CD4-positive, alpha-beta T cell treated with Interferon alpha-2 for 1 hour (primary cell): ENCODE data around the gene GRAMD2B.
A peak's percentile ranks its signal among the peaks of the same experiment; 100 is the strongest.
"Not testable (repeated sequence)": the region's sequence is repeated elsewhere in the genome, so short reads cannot be mapped to it uniquely, and the experiment has no call there.

Experiments used
- DNase-seq, 2 donors: peaks; one replicate each; pipeline ENCODE4 v3.0.0-alpha.2; 2020 to 2022

The GRAMD2B gene

GRCh38 chr5:126414874-126415502 lies 8.2 kb upstream of the GRAMD2B start:
- no peak for DNase-seq

GRCh38 chr5:126415789-126416188 lies 7.4 kb upstream of the GRAMD2B start:
- DNase-seq: no peak

- no peak for DNase-seq
These were observed 6.8 kb upstream of the GRAMD2B start for GRCh38 chr5:126416266-126416925.

- no peak for DNase-seq
These were observed 6.0 kb upstream of the GRAMD2B start for GRCh38 chr5:126417178-126417577.

- DNase-seq: no peak
These were observed 4.1 kb upstream of the GRAMD2B start for GRCh38 chr5:126419102-126419501.

- no peak for DNase-seq
These were observed 5.2 kb downstream of the GRAMD2B start for GRCh38 chr5:126428421-126428820.

GRCh38 chr5:126430631-126431030 lies 7.4 kb downstream of the GRAMD2B start:
- no peak for DNase-seq

- no peak for DNase-seq
These were observed 10.5 kb downstream of the GRAMD2B start for GRCh38 chr5:126433701-126434100.

GRCh38 chr5:126435261-126435660 lies 12.1 kb downstream of the GRAMD2B start:
- DNase-seq: no peak

- DNase-seq: no peak
These were observed 12.5 kb downstream of the GRAMD2B start for GRCh38 chr5:126435714-126436113.

- DNase-seq: no peak
These were observed 14.5 kb downstream of the GRAMD2B start for GRCh38 chr5:126437721-126438120.

GRCh38 chr5:126438267-126438666 lies 15.1 kb downstream of the GRAMD2B start:
- no peak for DNase-seq

GRCh38 chr5:126438868-126439267 lies 15.7 kb downstream of the GRAMD2B start:
- DNase-seq: no peak

- not testable (repeated sequence) for DNase-seq
These were observed 16.5 kb downstream of the GRAMD2B start for GRCh38 chr5:126439724-126440123.

- DNase-seq: no peak
These were observed 18.0 kb downstream of the GRAMD2B start for GRCh38 chr5:126441230-126441629.

GRCh38 chr5:126443374-126443851 lies 20.2 kb downstream of the GRAMD2B start:
- no peak for DNase-seq

GRCh38 chr5:126444137-126444536 lies 20.9 kb downstream of the GRAMD2B start:
- no peak for DNase-seq

- no peak for DNase-seq
These were observed 22.4 kb downstream of the GRAMD2B start for GRCh38 chr5:126445502-126446174.

GRCh38 chr5:126446498-126447224 lies 23.5 kb downstream of the GRAMD2B start:
- DNase-seq: peak in 1 of 2 donors; percentile 38

- no peak for DNase-seq
These were observed 25.5 kb downstream of the GRAMD2B start for GRCh38 chr5:126448720-126449119.

GRCh38 chr5:126449751-126450271 lies 26.6 kb downstream of the GRAMD2B start:
- DNase-seq: peak; percentile 71 to 83

GRCh38 chr5:126450346-126450745 lies 27.1 kb downstream of the GRAMD2B start:
- peak; percentile 55 to 79 for DNase-seq

GRCh38 chr5:126450907-126451306 lies 27.7 kb downstream of the GRAMD2B start:
- no peak for DNase-seq
